M059J (cell line): ENCODE measurements around the gene MED12L. TPM values are rescaled to one million over a fixed set of nuclear protein-coding genes. Genes with fewer than 3 reads are reported as not detected.
A peak's percentile ranks its signal among the peaks of the same experiment; 100 is the strongest.

Experiments used
- DNase-seq: peaks from one replicate; pipeline ENCODE4 v3.0.0-alpha.2; 2012; ENCODE audit warnings: low read depth
- total RNA-seq: library from RNA; depleted of rRNA; stranded (reverse); fragments of >200 nt; shearing (Covaris generic); gene quantifications from 2 replicates; pipeline ENCODE4 v1.2.3, GENCODE V29; 2014

Gene MED12L
- total RNA-seq, 1 experiment from 2014 or later, result 0.84 TPM

- DNase-seq, result peak; percentile 65
These were observed 325.6 kb downstream of the MED12L start for GRCh38 chr3:151410891-151411559.

GRCh38 chr3:151412989-151413388, 327.5 kb downstream of the MED12L start:
- DNase-seq, result no peak

- DNase-seq, result no peak
These were observed 329.8 kb downstream of the MED12L start for GRCh38 chr3:151415289-151415688.

GRCh38 chr3:151419806-151420205, 334.3 kb downstream of the MED12L start:
- no peak for DNase-seq

GRCh38 chr3:151421938-151422337, 336.5 kb downstream of the MED12L start:
- no peak for DNase-seq

- DNase-seq, result no peak
These were observed 337.6 kb downstream of the MED12L start for GRCh38 chr3:151423091-151423490.

- DNase-seq, result peak; percentile 46
These were observed 340.3 kb downstream of the MED12L start for GRCh38 chr3:151425627-151426340.

GRCh38 chr3:151426341-151426657, 340.8 kb downstream of the MED12L start:
- DNase-seq, result no peak

GRCh38 chr3:151428386-151428785, 342.9 kb downstream of the MED12L start:
- no peak for DNase-seq

- DNase-seq, result no peak
These were observed 345.5 kb downstream of the MED12L start for GRCh38 chr3:151430821-151431484.

GRCh38 chr3:151431940-151432339, 346.5 kb downstream of the MED12L start:
- DNase-seq, result peak; percentile 96

- DNase-seq, result peak; percentile 52
These were observed 347.3 kb downstream of the MED12L start for GRCh38 chr3:151432616-151433372.

GRCh38 chr3:151434151-151434890, 348.9 kb downstream of the MED12L start:
- peak; percentile 95 for DNase-seq

GRCh38 chr3:151436675-151437446, 351.4 kb downstream of the MED12L start:
- DNase-seq, result no peak

- DNase-seq, result no peak
These were observed 352.4 kb downstream of the MED12L start for GRCh38 chr3:151437906-151438305.

GRCh38 chr3:151439652-151440125, 354.2 kb downstream of the MED12L start:
- DNase-seq, result peak; percentile 82

- DNase-seq, result no peak
These were observed 355.5 kb downstream of the MED12L start for GRCh38 chr3:151440940-151441339.

GRCh38 chr3:151443583-151443982, 358.1 kb downstream of the MED12L start:
- peak; percentile 47 for DNase-seq

GRCh38 chr3:151445273-151446001, 360.0 kb downstream of the MED12L start:
- DNase-seq, result peak; percentile 100

GRCh38 chr3:151446002-151446340, 360.5 kb downstream of the MED12L start:
- DNase-seq, result peak; percentile 72
